Brain microvascular endothelial cell (primary cell): ENCODE data around the gene CAPN8.
A peak's percentile ranks its signal among the peaks of the same experiment; 100 is the strongest.

Experiments
- DNase-seq: peaks from one replicate; pipeline ENCODE4 v3.0.0-alpha.2; 2020
- H3K27ac ChIP-seq: fragments of 250-450 bp; sonication (Bioruptor Pico); 2 replicates; pipeline ENCODE4 v1.5.1; 2020; ENCODE audit warnings: mild to moderate bottlenecking, moderate library complexity
- H3K27me3 ChIP-seq: fragments of 250-450 bp; sonication (Bioruptor Pico); replicated peaks from 2 replicates; pipeline ENCODE4 v1.5.1; 2020; ENCODE audit warnings: mild to moderate bottlenecking
- H3K36me3 ChIP-seq: fragments of 250-450 bp; sonication (Bioruptor Pico); replicated peaks from 2 replicates; pipeline ENCODE4 v1.5.1; 2020; ENCODE audit warnings: mild to moderate bottlenecking
- H3K4me3 ChIP-seq: 2 replicates; pipeline ENCODE4 v1.5.1; 2011; ENCODE audit warnings: low read depth, mild to moderate bottlenecking, control low read depth, low read length, moderate library complexity
- CTCF ChIP-seq: IDR thresholded peaks from 2 replicates; pipeline ENCODE4 v1.5.1; 2011; ENCODE audit warnings: low read depth, mild to moderate bottlenecking, moderate library complexity, low read length, control low read depth, inconsistent platforms; ENCODE audit errors: missing control alignments
- in situ Hi-C: cut with HindIII; loops from 2 replicates; pipeline ENCODE4 v1.10.0; 2017; ENCODE audit warnings: low sequenced_read_pairs, low pct_ligation_motif_present

CAPN8 gene

GRCh38 chr1:223534677-223535076 lies 130.8 kb downstream of the CAPN8 start:
- Histone ChIP-seq H3K27me3 (no peaks in the 10 kb centered on the region), H3K36me3 (no peaks in the 10 kb centered on the region), H3K4me3 (no peak overlapping the region), H3K27ac (no peak overlapping the region)
- in situ Hi-C loops: no loop called here
- DNase-seq: no peak
- TF ChIP-seq CTCF: no peak

GRCh38 chr1:223533708-223534107 lies 131.8 kb downstream of the CAPN8 start:
- Histone ChIP-seq H3K4me3 (no peak overlapping the region), H3K36me3 (no peaks in the 10 kb centered on the region), H3K27ac (no peak overlapping the region), H3K27me3 (no peaks in the 10 kb centered on the region)
- in situ Hi-C loops: no loop called here
- no peak for TF ChIP-seq CTCF
- no peak for DNase-seq

GRCh38 chr1:223531742-223532341 lies 133.7 kb downstream of the CAPN8 start:
- peak; percentile 52 for DNase-seq
- H3K27me3 ChIP-seq: no peaks in the 10 kb centered on the region
- H3K4me3 ChIP-seq: no peak overlapping the region
- TF ChIP-seq CTCF: peak; percentile 92
- no peaks in the 10 kb centered on the region for H3K36me3 ChIP-seq
- in situ Hi-C loops: no loop called here
- no peak overlapping the region for H3K27ac ChIP-seq

- TF ChIP-seq CTCF: no peak
- in situ Hi-C loops: no loop called here
- Histone ChIP-seq H3K4me3 (no peak overlapping the region), H3K36me3 (no peaks in the 10 kb centered on the region), H3K27me3 (no peaks in the 10 kb centered on the region), H3K27ac (no peak overlapping the region)
- no peak for DNase-seq
Observed at GRCh38 chr1:223525957-223526356, 139.5 kb downstream of the CAPN8 start.

- no peak overlapping the region for H3K4me3 ChIP-seq
- TF ChIP-seq CTCF: no peak
- H3K36me3 ChIP-seq: no peaks in the 10 kb centered on the region
- H3K27me3 ChIP-seq: no peaks in the 10 kb centered on the region
- in situ Hi-C loops: no loop called here
- H3K27ac ChIP-seq: no peak overlapping the region
- no peak for DNase-seq
Observed at GRCh38 chr1:223525546-223525945, 140.0 kb downstream of the CAPN8 start.

GRCh38 chr1:223524930-223525451 lies 140.5 kb downstream of the CAPN8 start:
- H3K27me3 ChIP-seq: no peaks in the 10 kb centered on the region

More at GRCh38 chr1:223524930-223525451, 140.5 kb downstream of the CAPN8 start:
- in situ Hi-C loops: no loop called here
- TF ChIP-seq CTCF: no peak
- DNase-seq: no peak
- H3K36me3 ChIP-seq: no peaks in the 10 kb centered on the region
- no peak overlapping the region for H3K27ac ChIP-seq
- H3K4me3 ChIP-seq: no peak overlapping the region
